VCaP (cell line): ENCODE data around the gene FAM177B.

Experiments
- H3K27ac ChIP-seq: fragments of 450-650 bp; 2 replicates; pipeline ENCODE4 v1.5.1; 2017
- CTCF ChIP-seq: fragments of 450-650 bp; conservative IDR thresholded peaks from 2 replicates; pipeline ENCODE4 v1.5.1; 2017; ENCODE audit warnings: mild to moderate bottlenecking, moderate library complexity

FAM177B gene

GRCh38 chr1:222736972-222737371, at the start of gene FAM177B:
Gene FAM177B (plus strand): TSS chr1:222737202. CDS start chr1:222746546, 9,344 bp downstream.
- no peak within 1 kb of the TSS for H3K27ac ChIP-seq
- TF ChIP-seq CTCF, result no peak

DNA sequence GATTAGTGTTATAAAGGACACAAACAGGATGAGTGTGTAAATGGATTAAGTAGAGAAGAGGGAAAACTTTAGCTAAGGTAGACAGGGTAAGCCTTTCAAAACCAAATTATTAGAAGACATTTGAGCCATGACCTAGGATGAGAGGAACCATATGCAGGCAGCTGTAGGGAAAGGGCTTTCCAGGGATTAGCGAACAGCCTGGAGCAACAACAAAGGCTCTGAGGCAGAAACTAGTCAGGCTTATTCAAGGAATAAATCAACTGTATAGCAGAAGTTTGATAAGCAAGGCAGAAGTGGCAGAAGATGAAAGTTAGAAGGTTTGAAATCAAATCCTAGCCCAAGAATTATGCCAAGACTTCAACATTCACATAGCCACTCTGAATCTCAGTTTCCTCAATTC, 46.0 kb upstream of the FAM177B start:
- H3K27ac ChIP-seq, result peak overlapping the region; percentile 95
- no peak for TF ChIP-seq CTCF

DNA sequence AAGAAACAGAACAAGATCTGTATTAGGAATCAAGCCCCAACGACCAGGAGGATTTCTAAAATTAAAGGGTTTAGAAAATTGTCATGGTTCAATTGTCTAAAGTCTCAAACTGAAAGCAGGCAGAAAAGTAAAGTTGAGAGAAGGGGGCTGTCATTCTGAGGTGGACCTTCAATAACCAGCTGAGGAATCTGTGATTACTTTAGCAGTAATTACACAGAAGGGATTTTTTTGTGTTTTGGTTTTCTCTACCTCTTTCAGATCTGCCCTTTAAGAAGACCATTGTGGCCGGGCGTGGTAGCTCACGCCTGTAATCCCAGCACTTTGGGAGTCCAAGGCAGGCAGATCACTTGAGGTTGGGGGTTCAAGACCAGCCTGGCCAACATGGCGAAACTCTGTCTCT, 42.1 kb upstream of the FAM177B start:
- TF ChIP-seq CTCF, result no peak
- H3K27ac ChIP-seq, result peak overlapping the region; percentile 95

DNA sequence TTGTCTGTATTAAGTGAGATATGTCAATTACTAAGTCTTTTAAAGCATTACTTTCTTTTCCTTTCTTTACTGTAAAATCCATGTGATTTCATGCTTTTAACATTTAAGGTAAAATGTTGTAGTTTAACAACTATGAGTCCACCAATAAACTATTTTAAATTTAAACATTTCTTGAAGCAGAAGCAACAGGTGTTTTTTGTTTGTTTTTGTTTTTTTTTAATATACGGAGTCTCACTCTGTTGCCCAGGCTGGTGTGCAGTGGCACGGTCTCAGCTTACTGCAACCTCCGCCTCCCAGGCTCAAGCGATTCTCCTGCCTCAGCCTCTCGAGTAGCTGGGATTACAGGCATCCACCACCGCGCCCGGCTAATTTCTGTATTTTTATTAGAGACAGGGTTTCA, 40.3 kb upstream of the FAM177B start:
- TF ChIP-seq CTCF, result no peak
- peak overlapping the region; percentile 95 for H3K27ac ChIP-seq

DNA sequence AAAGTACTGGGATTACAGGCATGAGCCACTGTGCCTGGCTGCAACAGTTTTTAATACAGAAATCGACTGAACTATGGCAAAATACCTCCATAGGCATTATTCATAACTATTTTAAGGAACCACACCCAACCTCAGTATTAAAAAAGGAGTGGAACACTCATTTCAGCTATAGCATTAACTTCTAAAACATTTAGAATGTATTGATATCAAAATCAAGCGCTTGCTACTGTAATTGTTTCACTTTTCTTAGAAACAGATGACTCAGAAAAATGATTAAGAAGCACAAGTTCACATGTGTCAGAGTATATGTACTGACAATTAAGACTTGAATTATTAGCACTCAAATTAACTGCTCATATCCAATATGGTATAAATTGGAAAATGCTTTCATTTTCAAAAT, 39.8 kb upstream of the FAM177B start:
- no peak for TF ChIP-seq CTCF
- no peak overlapping the region for H3K27ac ChIP-seq

- TF ChIP-seq CTCF, result no peak
- H3K27ac ChIP-seq, result peak overlapping the region; percentile 25
Measured at GRCh38 chr1:222697826-222698225, 39.2 kb upstream of the FAM177B start.

- peak overlapping the region; percentile 19; the same call in 1 of the 2 replicates for H3K27ac ChIP-seq
- TF ChIP-seq CTCF, result no peak
Measured at GRCh38 chr1:222702210-222702609, 34.8 kb upstream of the FAM177B start.

DNA sequence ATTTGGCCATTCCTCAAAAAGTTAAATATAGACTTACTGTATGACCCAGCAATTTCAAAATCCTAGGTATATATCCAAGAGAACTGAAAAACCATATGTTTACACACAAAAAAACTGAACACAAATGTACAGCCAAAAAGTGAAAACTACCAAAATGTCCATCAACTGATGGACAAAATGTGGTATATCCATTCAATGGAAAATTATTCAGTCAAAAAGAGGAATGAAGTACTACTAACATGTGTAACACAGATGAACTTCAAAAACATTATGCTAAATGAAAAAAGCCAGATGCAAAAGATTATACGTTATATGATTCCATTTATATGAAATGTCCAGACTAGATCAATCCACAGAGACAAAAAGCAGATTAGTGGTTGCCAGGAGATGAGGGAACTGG, 32.7 kb upstream of the FAM177B start:
- H3K27ac ChIP-seq, result no peak overlapping the region
- TF ChIP-seq CTCF, result no peak
